ENCODE results near the gene ARHGAP18. TPM values are rescaled to one million over a fixed set of nuclear protein-coding genes. Genes with fewer than 3 reads are reported as not detected.

ARHGAP18 gene
- total and polyA plus RNA-seq, 2 of the 13 experiments (the other 11 are each of a cell fraction or from before 2014, with no cell fraction given): 58.2 to 115 TPM

DNA sequence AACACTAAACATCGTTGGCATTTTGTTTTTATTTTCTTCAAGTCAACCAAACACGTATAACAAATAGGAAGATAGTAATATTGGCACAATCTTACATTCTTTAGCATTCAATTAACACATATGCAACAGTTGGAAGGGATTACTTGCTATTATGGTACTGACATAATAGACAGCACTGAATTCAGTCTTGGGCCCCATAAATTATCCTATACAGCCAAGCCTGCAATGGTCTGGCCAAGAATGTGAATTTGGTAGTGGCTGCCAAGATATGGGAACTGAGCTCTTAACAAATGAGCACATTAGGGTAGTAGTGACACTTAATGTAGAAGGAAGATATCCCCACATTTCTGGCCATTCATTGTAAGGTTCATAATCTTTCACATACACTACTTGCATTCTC, 44.8 kb upstream of the ARHGAP18 start (continued):
- TF ChIP-seq, protein P1, sequence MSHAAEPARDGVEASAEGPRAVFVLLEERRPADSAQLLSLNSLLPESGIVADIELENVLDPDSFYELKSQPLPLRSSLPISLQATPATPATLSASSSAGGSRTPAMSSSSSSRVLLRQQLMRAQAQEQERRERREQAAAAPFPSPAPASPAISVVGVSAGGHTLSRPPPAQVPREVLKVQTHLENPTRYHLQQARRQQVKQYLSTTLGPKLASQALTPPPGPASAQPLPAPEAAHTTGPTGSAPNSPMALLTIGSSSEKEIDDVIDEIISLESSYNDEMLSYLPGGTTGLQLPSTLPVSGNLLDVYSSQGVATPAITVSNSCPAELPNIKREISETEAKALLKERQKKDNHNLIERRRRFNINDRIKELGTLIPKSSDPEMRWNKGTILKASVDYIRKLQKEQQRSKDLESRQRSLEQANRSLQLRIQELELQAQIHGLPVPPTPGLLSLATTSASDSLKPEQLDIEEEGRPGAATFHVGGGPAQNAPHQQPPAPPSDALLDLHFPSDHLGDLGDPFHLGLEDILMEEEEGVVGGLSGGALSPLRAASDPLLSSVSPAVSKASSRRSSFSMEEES (CRISPR knock-in tag; IDR thresholded peaks at IDR 0.05): no peak

DNA sequence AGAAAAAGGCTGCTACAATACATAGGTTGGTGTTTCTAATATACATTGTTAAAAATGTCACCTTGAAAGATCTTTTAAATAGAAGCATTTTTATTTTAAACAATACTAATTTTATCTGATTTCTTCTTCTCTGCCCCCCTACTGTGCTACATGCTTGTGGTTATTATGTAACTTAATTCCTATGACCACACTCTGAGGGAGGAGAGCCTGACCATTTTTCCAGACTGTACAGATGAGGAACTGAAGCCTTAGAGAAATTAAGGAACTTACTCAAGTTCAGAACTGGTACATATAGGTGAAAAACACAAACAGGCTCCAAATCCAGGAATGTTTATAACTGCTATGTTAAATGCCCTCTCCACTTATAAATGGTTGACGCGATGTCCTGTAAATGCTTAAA, 43.4 kb upstream of the ARHGAP18 start:
- no peak overlapping the region for H3K9ac ChIP-seq (ENCODE audit: insufficient read depth, low read depth, low read length)
- no peak overlapping the region for H2AFZ ChIP-seq (ENCODE audit: low read length)
- DNase-seq (ENCODE audit: low spot score) (no peak), FAIRE-seq (no peak), ATAC-seq (no peak)
- H3K4me2 ChIP-seq (ENCODE audit: low read depth, low read length): no peak overlapping the region
- H3K4me1 ChIP-seq (ENCODE audit: insufficient read depth, low read length): peaks cover 22% of the 10 kb centered on the region
- no peaks in the 10 kb centered on the region for H3K36me3 ChIP-seq (replicated peaks in 1 of 2; ENCODE audit: control insufficient read depth in 1 of 2, insufficient read depth in 2 of 2, low read length in 2 of 2)
- WGBS (ENCODE audit: low lambda C conversion rate): 95% methylated on average over 2 of the region's 2 CpGs
- H3K9me3 ChIP-seq (ENCODE audit: low read length): no peaks in the 10 kb centered on the region
- no peak overlapping the region for H3K4me3 ChIP-seq (replicated peaks in 1 of 3; ENCODE audit: insufficient read depth in 1 of 3, low read depth in 2 of 3, low read length in 3 of 3)
- no peak overlapping the region for H3K27ac ChIP-seq (ENCODE audit: extremely low read length, insufficient read depth, low read length)
- intact Hi-C loops (cut with micrococcal nuclease; ENCODE audit: unreplicated experiment) (no loop called here), in situ Hi-C loops (cut with HindIII; ENCODE audit: extremely low pct_ligation_motif_present, low pct_unique_long_range_greater_than_20kb) (no loop called here)
- no TSS peak for BruUV-seq (replicated peaks)
- POLR2A ChIA-PET: no interaction called here
- H4K20me1 ChIP-seq (ENCODE audit: insufficient read depth, low read length): no peaks in the 10 kb centered on the region
- H3K79me2 ChIP-seq (ENCODE audit: insufficient read depth, low read length): no peaks in the 10 kb centered on the region
- H3K27me3 ChIP-seq (ENCODE audit: control insufficient read depth in 1 of 2, insufficient read depth in 2 of 2, low read length in 2 of 2): no peaks in the 10 kb centered on the region
- CTCF ChIA-PET (ENCODE audit: low intra/inter-chr PET ratio, low total read pairs): no interaction called here
- TF ChIP-seq, protein P2, sequence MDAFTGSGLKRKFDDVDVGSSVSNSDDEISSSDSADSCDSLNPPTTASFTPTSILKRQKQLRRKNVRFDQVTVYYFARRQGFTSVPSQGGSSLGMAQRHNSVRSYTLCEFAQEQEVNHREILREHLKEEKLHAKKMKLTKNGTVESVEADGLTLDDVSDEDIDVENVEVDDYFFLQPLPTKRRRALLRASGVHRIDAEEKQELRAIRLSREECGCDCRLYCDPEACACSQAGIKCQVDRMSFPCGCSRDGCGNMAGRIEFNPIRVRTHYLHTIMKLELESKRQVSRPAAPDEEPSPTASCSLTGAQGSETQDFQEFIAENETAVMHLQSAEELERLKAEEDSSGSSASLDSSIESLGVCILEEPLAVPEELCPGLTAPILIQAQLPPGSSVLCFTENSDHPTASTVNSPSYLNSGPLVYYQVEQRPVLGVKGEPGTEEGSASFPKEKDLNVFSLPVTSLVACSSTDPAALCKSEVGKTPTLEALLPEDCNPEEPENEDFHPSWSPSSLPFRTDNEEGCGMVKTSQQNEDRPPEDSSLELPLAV (CRISPR knock-in tag; conservative IDR thresholded peaks at IDR 0.05; ENCODE audit: low read depth): no peak
- no peak for TF ChIP-seq ZNF703 (CRISPR knock-in tag; IDR thresholded peaks at IDR 0.05; ENCODE audit: borderline replicate concordance)
- TF ChIP-seq, protein P3, sequence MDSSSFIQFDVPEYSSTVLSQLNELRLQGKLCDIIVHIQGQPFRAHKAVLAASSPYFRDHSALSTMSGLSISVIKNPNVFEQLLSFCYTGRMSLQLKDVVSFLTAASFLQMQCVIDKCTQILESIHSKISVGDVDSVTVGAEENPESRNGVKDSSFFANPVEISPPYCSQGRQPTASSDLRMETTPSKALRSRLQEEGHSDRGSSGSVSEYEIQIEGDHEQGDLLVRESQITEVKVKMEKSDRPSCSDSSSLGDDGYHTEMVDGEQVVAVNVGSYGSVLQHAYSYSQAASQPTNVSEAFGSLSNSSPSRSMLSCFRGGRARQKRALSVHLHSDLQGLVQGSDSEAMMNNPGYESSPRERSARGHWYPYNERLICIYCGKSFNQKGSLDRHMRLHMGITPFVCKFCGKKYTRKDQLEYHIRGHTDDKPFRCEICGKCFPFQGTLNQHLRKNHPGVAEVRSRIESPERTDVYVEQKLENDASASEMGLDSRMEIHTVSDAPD (CRISPR knock-in tag; IDR thresholded peaks at IDR 0.05): no peak
- no peak for TF ChIP-seq ZNF883 (CRISPR knock-in tag; IDR thresholded peaks at IDR 0.05; ENCODE audit: not compliant biosample characterization)
- TF ChIP-seq, protein P4, sequence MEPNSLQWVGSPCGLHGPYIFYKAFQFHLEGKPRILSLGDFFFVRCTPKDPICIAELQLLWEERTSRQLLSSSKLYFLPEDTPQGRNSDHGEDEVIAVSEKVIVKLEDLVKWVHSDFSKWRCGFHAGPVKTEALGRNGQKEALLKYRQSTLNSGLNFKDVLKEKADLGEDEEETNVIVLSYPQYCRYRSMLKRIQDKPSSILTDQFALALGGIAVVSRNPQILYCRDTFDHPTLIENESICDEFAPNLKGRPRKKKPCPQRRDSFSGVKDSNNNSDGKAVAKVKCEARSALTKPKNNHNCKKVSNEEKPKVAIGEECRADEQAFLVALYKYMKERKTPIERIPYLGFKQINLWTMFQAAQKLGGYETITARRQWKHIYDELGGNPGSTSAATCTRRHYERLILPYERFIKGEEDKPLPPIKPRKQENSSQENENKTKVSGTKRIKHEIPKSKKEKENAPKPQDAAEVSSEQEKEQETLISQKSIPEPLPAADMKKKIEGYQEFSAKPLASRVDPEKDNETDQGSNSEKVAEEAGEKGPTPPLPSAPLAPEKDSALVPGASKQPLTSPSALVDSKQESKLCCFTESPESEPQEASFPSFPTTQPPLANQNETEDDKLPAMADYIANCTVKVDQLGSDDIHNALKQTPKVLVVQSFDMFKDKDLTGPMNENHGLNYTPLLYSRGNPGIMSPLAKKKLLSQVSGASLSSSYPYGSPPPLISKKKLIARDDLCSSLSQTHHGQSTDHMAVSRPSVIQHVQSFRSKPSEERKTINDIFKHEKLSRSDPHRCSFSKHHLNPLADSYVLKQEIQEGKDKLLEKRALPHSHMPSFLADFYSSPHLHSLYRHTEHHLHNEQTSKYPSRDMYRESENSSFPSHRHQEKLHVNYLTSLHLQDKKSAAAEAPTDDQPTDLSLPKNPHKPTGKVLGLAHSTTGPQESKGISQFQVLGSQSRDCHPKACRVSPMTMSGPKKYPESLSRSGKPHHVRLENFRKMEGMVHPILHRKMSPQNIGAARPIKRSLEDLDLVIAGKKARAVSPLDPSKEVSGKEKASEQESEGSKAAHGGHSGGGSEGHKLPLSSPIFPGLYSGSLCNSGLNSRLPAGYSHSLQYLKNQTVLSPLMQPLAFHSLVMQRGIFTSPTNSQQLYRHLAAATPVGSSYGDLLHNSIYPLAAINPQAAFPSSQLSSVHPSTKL (CRISPR knock-in tag; IDR thresholded peaks at IDR 0.05): no peak
- TF ChIP-seq SP2 (CRISPR knock-in tag; IDR thresholded peaks at IDR 0.05): no peak
- no peak for TF ChIP-seq CHCHD3 (CRISPR knock-in tag; IDR thresholded peaks at IDR 0.05)
